NCI-H748 treated with DMSO at 0.1 percent for 48 hours (cell line): ENCODE measurements around the gene NEURL1B.
A peak's percentile ranks its signal among the peaks of the same experiment; 100 is the strongest.
"Not testable (repeated sequence)": the region's sequence is repeated elsewhere in the genome, so short reads cannot be mapped to it uniquely, and the experiment has no call there.

Source experiments
- DNase-seq: peaks from one replicate; lab custom pipeline; 2025; lab: John Stamatoyannopoulos, UW

Gene NEURL1B, protein sequence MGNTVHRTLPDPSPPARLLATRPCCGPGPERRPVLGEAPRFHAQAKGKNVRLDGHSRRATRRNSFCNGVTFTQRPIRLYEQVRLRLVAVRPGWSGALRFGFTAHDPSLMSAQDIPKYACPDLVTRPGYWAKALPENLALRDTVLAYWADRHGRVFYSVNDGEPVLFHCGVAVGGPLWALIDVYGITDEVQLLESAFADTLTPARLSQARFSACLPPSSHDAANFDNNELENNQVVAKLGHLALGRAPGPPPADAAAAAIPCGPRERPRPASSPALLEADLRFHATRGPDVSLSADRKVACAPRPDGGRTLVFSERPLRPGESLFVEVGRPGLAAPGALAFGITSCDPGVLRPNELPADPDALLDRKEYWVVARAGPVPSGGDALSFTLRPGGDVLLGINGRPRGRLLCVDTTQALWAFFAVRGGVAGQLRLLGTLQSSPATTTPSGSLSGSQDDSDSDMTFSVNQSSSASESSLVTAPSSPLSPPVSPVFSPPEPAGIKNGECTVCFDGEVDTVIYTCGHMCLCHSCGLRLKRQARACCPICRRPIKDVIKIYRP

GRCh38 chr5:172640822-172641358 is at the start of gene NEURL1B:
NEURL1B (plus strand) TSS chr5:172641263; CDS start chr5:172641407, 144 bp downstream.
- peak; percentile 48 for DNase-seq

GRCh38 chr5:172591636-172592035 is 49.4 kb upstream of the NEURL1B start:
- no peak for DNase-seq

- no peak for DNase-seq
Observed at GRCh38 chr5:172592881-172593280, 48.2 kb upstream of the NEURL1B start.

DNA sequence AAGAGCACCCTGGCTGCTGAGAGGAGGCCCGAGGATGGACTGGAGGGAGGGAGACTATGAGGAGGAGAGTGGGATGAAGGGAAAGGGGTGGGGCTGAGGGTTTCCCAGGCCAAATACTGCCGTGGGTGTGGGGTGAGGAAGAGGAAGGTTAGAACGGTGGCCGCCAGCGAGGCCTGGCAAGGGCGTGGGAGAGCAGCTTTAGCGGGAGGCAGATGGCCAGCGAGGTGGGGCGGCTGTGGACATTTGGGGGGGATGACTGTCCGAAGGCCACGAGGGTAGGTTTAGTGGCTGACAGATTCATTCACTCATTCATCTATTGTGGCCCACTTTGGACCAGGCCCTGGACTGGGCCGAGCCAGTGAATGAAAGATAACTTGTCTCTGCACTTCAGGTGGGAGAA is 47.8 kb upstream of the NEURL1B start:
- no peak for DNase-seq

DNA sequence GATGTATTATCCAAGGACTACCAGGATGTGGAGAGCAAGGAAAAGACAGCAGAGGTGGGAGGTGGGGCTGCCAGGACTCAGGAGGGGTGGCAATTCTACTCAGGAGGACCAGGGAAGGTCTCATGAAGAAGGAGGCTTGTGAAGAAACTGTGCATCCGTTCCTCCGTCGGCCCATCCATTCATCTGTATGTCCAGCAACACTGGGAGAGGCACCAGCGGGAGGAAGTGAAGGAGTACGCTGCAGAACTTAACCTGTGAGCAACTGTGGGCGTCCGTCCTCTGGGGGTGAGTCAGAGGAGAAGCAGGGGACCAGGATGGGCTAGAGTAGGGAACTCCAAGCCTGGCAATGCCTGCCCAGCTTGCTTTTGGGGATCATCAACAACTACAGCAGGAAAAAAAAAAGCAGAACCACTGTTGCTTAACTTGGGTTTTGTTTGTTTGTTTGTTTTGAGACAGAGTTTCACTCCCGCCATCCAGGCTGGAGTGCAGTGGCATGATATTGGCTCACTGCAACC is 47.3 kb upstream of the NEURL1B start:
- DNase-seq, result no peak

DNA sequence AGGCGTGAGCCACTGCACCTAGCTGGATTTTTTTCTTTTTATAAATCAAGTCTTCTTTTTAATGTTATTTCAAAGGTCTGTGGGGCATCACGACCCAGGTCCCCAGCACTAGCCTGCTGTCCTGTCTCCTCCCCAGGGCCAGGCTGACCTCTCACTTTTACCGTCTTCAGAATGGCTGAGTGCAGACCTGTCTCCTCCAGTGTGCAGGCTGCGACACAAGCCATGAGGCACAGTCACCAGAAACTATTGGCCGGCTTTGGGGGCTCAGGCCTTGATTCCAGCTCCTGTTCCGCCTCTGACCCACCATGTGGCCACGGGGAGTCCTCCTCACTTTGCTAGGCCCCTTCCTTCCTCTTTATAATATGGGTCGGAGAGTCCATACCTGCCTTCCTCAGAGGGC is 46.6 kb upstream of the NEURL1B start:
- no peak for DNase-seq

DNA sequence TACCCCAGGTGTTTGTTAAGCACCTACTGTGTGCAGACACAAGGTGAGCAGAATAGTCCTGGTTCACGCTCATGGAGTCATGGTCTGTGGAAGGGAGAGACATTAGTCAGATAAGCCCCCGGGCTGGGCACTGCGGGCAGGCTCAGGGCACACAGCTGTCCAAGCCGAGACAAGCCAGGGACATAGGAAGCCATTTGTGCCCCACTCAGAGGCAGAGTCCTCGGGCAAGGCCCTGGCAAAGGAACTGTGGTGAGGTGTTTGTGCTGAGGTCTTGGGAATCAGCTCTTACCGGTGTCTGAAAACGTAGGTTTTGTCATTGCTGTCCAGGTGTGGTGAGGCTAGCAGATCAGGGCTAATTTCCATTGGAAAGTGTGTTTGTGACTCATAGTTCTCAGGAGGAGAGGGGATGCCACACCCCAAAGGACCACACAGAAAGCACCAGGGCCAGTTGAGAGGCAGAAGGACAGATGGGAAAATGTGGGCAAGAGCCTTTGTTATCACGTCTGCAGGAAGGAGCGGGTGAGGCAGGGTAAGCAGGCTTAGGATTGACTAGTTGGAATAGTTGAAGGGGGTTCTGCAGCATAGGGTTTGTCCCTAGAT is 46.1 kb upstream of the NEURL1B start:
- DNase-seq, result no peak

- DNase-seq, result no peak
Observed at GRCh38 chr5:172595596-172596455, 45.2 kb upstream of the NEURL1B start.

DNA sequence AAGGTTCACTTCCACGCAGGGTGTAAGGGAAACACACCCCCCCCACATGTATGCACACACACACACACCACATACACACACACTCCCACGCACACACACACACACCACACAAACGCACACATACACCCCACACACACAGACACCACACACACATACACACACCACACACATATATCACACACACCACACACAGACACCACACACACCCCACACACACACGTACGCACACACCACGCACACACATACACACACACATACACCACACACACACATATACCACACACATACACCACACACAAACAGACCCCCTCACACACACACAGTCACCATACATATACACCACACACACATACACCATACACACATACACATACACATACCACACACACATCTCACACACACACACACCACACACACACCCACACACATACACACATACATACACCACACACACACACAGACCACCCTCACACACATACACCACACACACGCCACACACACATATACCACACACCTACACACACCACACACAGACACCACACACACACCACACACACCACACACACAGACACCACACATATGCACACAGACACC is 44.3 kb upstream of the NEURL1B start:
- DNase-seq, result no peak

GRCh38 chr5:172597755-172598155 is 43.3 kb upstream of the NEURL1B start:
- no peak for DNase-seq

DNA sequence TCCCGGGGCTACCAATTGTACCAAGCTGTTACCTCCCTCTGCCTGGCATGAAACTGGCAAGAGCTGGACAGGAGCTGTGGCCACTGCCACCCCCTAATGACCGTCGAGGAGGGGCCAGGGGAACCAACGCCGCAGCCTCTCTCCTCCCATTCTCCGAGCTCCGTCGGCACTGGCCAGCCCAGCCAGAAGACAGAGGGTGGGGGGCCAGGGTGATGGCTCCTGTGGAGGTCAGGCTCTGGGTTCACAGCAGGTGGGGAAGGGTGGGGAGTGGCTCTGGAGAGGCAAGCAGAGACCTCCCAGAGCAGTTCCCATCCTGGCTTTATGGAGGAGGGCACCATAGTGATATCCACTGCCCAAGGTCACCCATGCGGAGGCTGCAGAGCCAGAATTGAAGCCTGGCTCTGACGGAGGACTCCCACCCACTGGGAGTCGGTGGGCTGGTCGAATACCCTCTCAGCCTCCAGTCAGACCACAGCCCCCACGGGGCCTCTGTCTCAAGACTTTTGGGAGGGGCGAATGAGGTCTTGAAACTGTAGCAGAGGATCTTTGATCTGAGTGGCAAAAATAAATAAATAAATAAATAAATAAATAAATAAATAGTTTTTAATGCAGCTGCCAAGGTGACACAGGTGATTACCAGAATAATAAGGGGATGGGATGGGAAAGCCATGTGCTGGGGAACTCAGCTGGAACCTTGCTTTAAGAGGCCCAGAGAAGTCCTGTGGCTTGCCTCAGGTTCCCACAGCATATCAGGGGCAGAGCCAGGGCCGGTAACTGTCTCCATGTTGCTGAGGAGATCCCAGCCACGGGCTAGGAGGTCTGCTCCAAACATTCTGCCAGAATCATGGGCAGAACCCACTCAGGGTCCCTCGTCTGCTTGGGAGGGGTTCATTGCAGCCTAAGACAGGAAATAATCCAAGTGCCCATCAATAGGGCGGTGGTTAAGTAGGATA is 42.5 kb upstream of the NEURL1B start:
- DNase-seq, result no peak

- no peak for DNase-seq
Observed at GRCh38 chr5:172599204-172599567, 41.9 kb upstream of the NEURL1B start.

- no peak for DNase-seq
Observed at GRCh38 chr5:172600571-172600970, 40.5 kb upstream of the NEURL1B start.

- not testable (repeated sequence) for DNase-seq
Observed at GRCh38 chr5:172601576-172601975, 39.5 kb upstream of the NEURL1B start.

GRCh38 chr5:172602783-172603231 is 38.3 kb upstream of the NEURL1B start:
- no peak for DNase-seq

DNA sequence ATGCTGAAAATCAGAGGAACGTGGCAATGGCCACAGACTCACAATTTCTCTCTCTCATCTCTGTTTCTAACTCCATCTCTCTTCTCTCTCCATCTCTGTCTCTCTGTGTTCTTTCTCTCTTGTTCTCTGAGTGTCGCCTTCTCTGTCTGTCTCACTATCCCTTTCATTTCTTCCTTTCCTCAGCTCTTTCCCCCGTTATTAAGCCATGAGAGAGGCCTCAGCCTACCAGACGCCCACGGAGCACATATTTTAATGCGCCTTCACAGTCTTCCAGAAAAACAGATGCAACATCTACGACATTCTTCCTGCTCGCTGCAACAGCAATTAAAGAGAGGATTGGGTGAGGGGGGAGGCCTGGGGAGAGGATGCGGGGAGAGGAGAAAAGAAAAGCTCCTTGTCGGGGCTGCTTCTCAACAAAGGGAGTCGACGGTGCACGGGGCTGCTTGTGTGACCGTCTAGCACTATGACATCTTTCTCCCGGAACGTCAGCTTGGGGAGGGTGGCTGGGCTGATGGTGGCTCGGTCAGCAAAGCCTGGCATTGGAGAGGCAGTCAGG is 37.7 kb upstream of the NEURL1B start:
- no peak for DNase-seq

DNA sequence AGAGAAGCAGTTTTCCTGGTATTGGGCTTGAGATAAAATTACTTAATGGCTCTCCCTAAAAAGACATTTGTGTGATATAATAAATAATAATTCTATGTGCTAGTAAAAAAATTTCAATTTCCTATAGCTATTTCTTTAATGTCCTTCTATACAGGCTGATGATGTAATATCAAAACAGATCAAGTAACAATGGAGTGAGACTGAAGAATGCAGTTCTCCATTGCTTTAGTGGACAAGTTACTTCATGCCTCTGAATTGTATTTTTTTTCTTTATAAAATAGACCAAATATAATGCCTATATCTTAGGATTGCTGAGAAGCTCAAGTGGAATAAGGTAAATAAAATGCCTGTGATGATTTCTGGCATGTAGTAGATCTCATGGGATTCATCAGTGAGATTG is 35.6 kb upstream of the NEURL1B start:
- DNase-seq, result no peak

DNA sequence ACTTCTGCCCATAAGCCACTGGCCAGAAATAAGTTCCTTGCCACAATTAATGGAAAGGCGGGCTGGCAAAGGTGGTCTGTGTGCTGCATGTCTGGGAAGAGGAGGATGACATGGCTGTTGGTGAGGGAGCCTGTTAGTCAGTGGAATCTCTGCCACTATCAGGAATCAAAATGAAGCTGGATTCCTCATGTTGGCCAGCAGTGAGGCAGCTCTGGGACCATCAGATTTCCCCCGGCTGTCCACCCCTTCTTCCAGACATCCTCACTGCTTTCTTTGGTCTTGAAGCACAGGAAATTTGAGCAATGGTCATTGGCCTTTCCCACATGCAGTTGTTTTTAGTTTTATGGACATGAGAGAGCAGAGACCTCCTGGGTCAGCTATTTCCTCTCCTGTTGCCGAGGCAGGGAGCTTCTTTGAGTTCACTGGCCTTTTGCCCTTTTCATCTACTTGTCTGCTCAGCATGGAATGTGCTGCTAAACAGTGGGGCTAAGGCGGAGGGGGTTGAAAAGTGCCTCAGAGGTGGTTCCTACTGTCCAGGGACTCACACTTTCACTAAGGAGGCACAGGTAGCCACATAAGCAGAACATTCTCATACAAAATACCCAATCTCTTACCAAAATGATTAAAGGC is 34.8 kb upstream of the NEURL1B start:
- no peak for DNase-seq

DNA sequence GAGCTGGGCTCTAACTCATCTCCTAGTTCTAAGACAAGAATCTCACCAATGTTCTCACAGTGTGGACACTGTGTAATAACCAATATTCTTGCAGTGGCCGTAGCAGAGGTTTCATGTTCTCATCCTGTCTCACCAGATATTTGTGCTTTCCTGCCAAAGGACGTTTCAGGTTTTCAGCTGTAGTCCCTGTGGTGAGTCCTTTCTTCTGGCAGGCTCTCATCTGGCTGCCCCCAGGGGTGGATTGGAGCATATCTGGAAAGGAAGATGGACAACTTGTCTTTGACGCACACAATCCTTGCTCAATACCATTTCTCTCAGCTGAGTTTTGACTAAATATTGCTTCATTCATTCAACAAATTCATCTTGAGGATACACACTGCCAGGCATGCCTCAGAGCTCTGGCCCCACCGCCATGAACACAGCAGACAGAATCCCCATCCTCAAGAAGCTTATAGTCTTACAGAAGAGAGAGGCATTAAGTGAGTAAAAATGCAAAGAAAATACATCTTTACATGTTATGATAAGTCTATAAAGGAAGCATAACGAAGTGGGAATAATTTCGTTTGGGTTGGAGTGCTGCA is 33.8 kb upstream of the NEURL1B start:
- DNase-seq, result no peak
